Heart right ventricle (tissue), 16 donors: Measurements from ENCODE around the gene IL17REL. TPM values are rescaled to one million over a fixed set of nuclear protein-coding genes. Genes with fewer than 3 reads are reported as not detected.

ENCODE experiments used
- ATAC-seq, 8 donors: fragments of 200-7000 bp; cut with Tn5 transposase; one replicate each; pipeline ENCODE4 v1.9.1; 2020; ENCODE audit warnings: mild to moderate bottlenecking in 8 of 8, moderate library complexity in 8 of 8, moderate number of reproducible peaks in 1 of 8
- DNase-seq, 2 donors: peaks; one replicate each; pipeline ENCODE4 v3.0.0-alpha.2; 2020
- H3K27ac ChIP-seq, 10 donors: fragments of 200-600 bp; sonication (generic) in 2 of 10; one replicate each; pipeline versions ENCODE4 v1.5.0 to v1.8.0; 2020 to 2022; ENCODE audit warnings: mild to moderate bottlenecking in 3 of 10
- H3K27me3 ChIP-seq, 7 donors: fragments of 200-600 bp; one replicate each; pipeline ENCODE4 v1.8.0; 2021 to 2022; ENCODE audit warnings: mild to moderate bottlenecking in 2 of 7
- H3K36me3 ChIP-seq, 9 donors: fragments of 200-600 bp; sonication (generic) in 1 of 9; one replicate each; pipeline versions ENCODE4 v1.5.0 to v1.8.0; 2020 to 2022; ENCODE audit warnings: mild to moderate bottlenecking in 2 of 9
- H3K4me1 ChIP-seq, 9 donors: fragments of 200-600 bp; sonication (generic) in 1 of 9; one replicate each; pipeline versions ENCODE4 v1.5.0 to v1.8.0; 2020 to 2022; ENCODE audit warnings: mild to moderate bottlenecking in 4 of 9
- H3K4me3 ChIP-seq, 10 donors: fragments of 200-600 bp; sonication (generic) in 2 of 10; one replicate each; pipeline versions ENCODE4 v1.5.0 to v1.8.0; 2020 to 2022; ENCODE audit warnings: mild to moderate bottlenecking in 7 of 10, moderate library complexity in 2 of 10
- H3K9me3 ChIP-seq, 11 donors: fragments of 200-600 bp in 10 of 11; sonication (generic) in 2 of 11; one replicate each; pipeline versions ENCODE4 v1.5.0 to v1.8.0; 2013 to 2022; ENCODE audit warnings: mild to moderate bottlenecking in 2 of 11, control low read depth in 1 of 11, moderate library complexity in 1 of 11
- WGBS, 2 donors: extraction: QIAGEN DNeasy Blood & Tissue Kit; methylation state at CpG; one replicate each; pipeline ENCODE4 v1.1.7; 2013; ENCODE audit warnings: inconsistent platforms in 1 of 2; 5-methylcytosine and 5-hydroxymethylcytosine counted together
- intact Hi-C, 10 donors: fragments of 100-400 bp; cut with DNase I; formaldehyde crosslinking; loops; one replicate each; pipeline versions ENCODE4 v1.11.1 to v1.14.2; 2022
- polyA plus RNA-seq, 2 donors: library from polyadenylated mRNA; stranded (reverse); fragments of 200-250 nt; gene quantifications; one replicate each; pipeline ENCODE4 v1.2.3, GENCODE V29; 2013
- total RNA-seq, 10 donors: library from RNA; stranded (reverse); fragmentation: NEBNext Ultra II Directional in 3 of 10; extraction: Animal tissue kit (Norgen Biotek cat#: 25700) in 3 of 10; gene quantifications; one replicate each; pipeline versions ENCODE4 v1.2.1 to v1.2.4, GENCODE V29; 2021 to 2023
- TF ChIP-seq, protein P1 (sequence below), 9 donors: fragments of 200-600 bp; sonication (generic) in 2 of 9; IDR thresholded peaks; one replicate each; pipeline versions ENCODE4 v1.5.0 to v1.8.0; 2021 to 2022; ENCODE audit warnings: antibody characterized with exemption in 9 of 9, mild to moderate bottlenecking in 5 of 9, moderate library complexity in 1 of 9
- donor health status: Arrhythmogenic right ventricular cardiomyopathy.
- donor health status: ischemic (EF 13 %, LVEDD 7.1; RV severe dilation, severe dysfunction).
- donor health status: healthy with polysubstance abuse.
- donor health status: DM: no; HTN: yes; CAD: no.
- donor health status: DM: no; HTN: no; CAD: no.
- donor health status: ischemic (EF 25% LVEDD 6.9; RV normal size, moderate dysfunction).
- donor health status: ischemic (EF 25% LVEDD 5.7; RV mildly dilated, moderate dysfunction).
- donor health status: healthy.
- donor health status: DM: yes; HTN: yes; CAD: no.
- donor health status: Ischemic cardiomyopathy.
- donor health status: ischemic (EF 35%, LVEDD 5.7; RV mildly dilated, moderate dysfunction).
- donor health status: nonischemic (EF 11% LVEDD 7.7; RV severe dilation, severe dysfunction).
- donor health status: DM: yes; HTN: yes; CAD: no.
- donor health status: PGD.
- donor health status: ischemic (EF 29% LVEDD 5.4; RV normal size, mild dysfunction).
- donor health status: nonischemic (EF 23%, LVEDD 6.1; RV moderate dilation, normal function).

Gene IL17REL
- total and polyA plus RNA-seq, 12 donors = 0.11 TPM; not detected in 11

GRCh38 chr22:49972163-49973017 is 40.2 kb downstream of the IL17REL start:
- ATAC-seq = no peak
- peak overlapping the region in 3 of 10 donors; percentile 93 to 99 (median 94) for H3K27ac ChIP-seq
- 48 to 54% methylated on average over 40 to 45 of the region's 45 CpGs for WGBS, 2 donors

GRCh38 chr22:49971232-49972162 is 41.1 kb downstream of the IL17REL start:
- Histone ChIP-seq H3K9me3 (no peaks in the 10 kb centered on the region), H3K27me3 (peaks cover 0 to 10% (median 0%) of the 10 kb centered on the region in 7 donors), H3K4me3 (peak overlapping the region; percentile 35 to 60 (median 54)), H3K27ac (peak overlapping the region; percentile 8 to 99 (median 86)), H3K4me1 (peaks cover 10 to 57% (median 37%) of the 10 kb centered on the region in 9 donors), H3K36me3 (no peaks in the 10 kb centered on the region)
- TF ChIP-seq, protein P1, sequence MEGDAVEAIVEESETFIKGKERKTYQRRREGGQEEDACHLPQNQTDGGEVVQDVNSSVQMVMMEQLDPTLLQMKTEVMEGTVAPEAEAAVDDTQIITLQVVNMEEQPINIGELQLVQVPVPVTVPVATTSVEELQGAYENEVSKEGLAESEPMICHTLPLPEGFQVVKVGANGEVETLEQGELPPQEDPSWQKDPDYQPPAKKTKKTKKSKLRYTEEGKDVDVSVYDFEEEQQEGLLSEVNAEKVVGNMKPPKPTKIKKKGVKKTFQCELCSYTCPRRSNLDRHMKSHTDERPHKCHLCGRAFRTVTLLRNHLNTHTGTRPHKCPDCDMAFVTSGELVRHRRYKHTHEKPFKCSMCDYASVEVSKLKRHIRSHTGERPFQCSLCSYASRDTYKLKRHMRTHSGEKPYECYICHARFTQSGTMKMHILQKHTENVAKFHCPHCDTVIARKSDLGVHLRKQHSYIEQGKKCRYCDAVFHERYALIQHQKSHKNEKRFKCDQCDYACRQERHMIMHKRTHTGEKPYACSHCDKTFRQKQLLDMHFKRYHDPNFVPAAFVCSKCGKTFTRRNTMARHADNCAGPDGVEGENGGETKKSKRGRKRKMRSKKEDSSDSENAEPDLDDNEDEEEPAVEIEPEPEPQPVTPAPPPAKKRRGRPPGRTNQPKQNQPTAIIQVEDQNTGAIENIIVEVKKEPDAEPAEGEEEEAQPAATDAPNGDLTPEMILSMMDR (IDR thresholded peaks at IDR 0.05) = no peak
- intact Hi-C loops = loop anchor here in 4 of 10 donors (2.0 to 5.0 kb wide), 2 partner anchors 35 to 39 kb away; no protein-coding TSS in a partner anchor
- ATAC-seq = peak; percentile 45 to 80 (median 66)
- peak; percentile 70 to 87 for DNase-seq
- WGBS, 2 donors = 10 to 12% methylated on average over 53 to 76 of the region's 81 CpGs

More at GRCh38 chr22:49972163-49973017, 40.2 kb downstream of the IL17REL start:
- intact Hi-C loops = loop anchor here in 3 of 10 donors (5.0 kb wide), 1 partner anchor 40 kb away; no protein-coding TSS in a partner anchor
- Histone ChIP-seq H3K9me3 (no peaks in the 10 kb centered on the region), H3K4me3 (peak overlapping the region in 4 of 10 donors; percentile 35 to 60 (median 54)), H3K36me3 (no peaks in the 10 kb centered on the region), H3K27me3 (peaks cover 0 to 10% (median 0%) of the 10 kb centered on the region in 7 donors), H3K4me1 (peaks cover 4 to 48% (median 28%) of the 10 kb centered on the region in 9 donors)
- TF ChIP-seq, protein P1 (IDR thresholded peaks at IDR 0.05) = no peak
- peak; percentile 9 to 30 for DNase-seq

- TF ChIP-seq, protein P1 (IDR thresholded peaks at IDR 0.05) = no peak
- Histone ChIP-seq H3K27ac (peak overlapping the region; percentile 8 to 99 (median 86)), H3K4me1 (peaks cover 18 to 60% (median 45%) of the 10 kb centered on the region in 9 donors), H3K27me3 (peaks cover 0 to 10% (median 0%) of the 10 kb centered on the region in 7 donors), H3K9me3 (no peaks in the 10 kb centered on the region), H3K36me3 (peaks cover 0 to 2% (median 0%) of the 10 kb centered on the region in 9 donors), H3K4me3 (peak overlapping the region; percentile 35 to 60 (median 54))
- ATAC-seq (peak; percentile 85 to 92 (median 90)), DNase-seq (peak; percentile 92 to 94)
- intact Hi-C loops = loop anchor here in 4 of 10 donors (2.0 to 5.0 kb wide), 2 partner anchors 34 to 38 kb away; no protein-coding TSS in a partner anchor
- WGBS, 2 donors = 9 to 10% methylated on average over 32 of the region's 32 CpGs
Observed at GRCh38 chr22:49970528-49971231, 41.9 kb downstream of the IL17REL start.
